Gastrocnemius medialis (tissue), 4 donors: ENCODE data around the gene ITPR2. TPM values are rescaled to one million over a fixed set of nuclear protein-coding genes. Genes with fewer than 3 reads are reported as not detected.
A peak's percentile ranks its signal among the peaks of the same experiment; 100 is the strongest.

ENCODE experiments used
- ATAC-seq, 2 donors: fragments of 150-250 bp; one replicate each; pipeline ENCODE4 v1.9.1; 2016
- DNase-seq, 2 donors: peaks; one replicate each; pipeline ENCODE4 v3.0.0-alpha.2; 2019
- H3K27ac ChIP-seq, 4 donors: fragments of 200-600 bp; sonication (generic); 1 replicate in 1 of 4; 2 replicates in 3 of 4; pipeline ENCODE4 v1.5.1; 2016 to 2018; ENCODE audit warnings: mild to moderate bottlenecking in 2 of 4, moderate library complexity in 1 of 4
- H3K27me3 ChIP-seq, 3 donors: fragments of 200-600 bp; sonication (generic) in 2 of 3; 1 replicate in 1 of 3; 2 replicates in 2 of 3; pipeline versions ENCODE4 v1.5.1 to v1.6.0; 2016 to 2019; ENCODE audit warnings: mild to moderate bottlenecking in 1 of 3, moderate library complexity in 1 of 3
- H3K36me3 ChIP-seq, 2 donors: fragments of 200-600 bp; sonication (generic) in 1 of 2; one replicate each; pipeline ENCODE4 v1.5.1; 2017 to 2018
- H3K4me1 ChIP-seq, 2 donors: fragments of 200-600 bp; sonication (generic) in 1 of 2; one replicate each; pipeline ENCODE4 v1.5.1; 2016 to 2017; ENCODE audit warnings: mild to moderate bottlenecking in 2 of 2
- H3K4me3 ChIP-seq, 4 donors: fragments of 200-600 bp; sonication (generic) in 3 of 4; 1 replicate in 1 of 4; 2 replicates in 3 of 4; pipeline ENCODE4 v1.5.1; 2016 to 2019; ENCODE audit warnings: mild to moderate bottlenecking in 2 of 4
- H3K9me3 ChIP-seq, 3 donors: fragments of 200-600 bp; sonication (generic) in 2 of 3; 1 replicate in 1 of 3; 2 replicates in 2 of 3; pipeline ENCODE4 v1.5.1; 2016 to 2019
- CTCF ChIP-seq, 5 experiments: fragments of 450-650 bp in 3 of 5; fragments of 200-600 bp in 2 of 5; sonication (generic) in 2 of 5; IDR thresholded peaks in 4 of 5; conservative IDR thresholded peaks in 1 of 5; 1 replicate in 4 of 5; 2 replicates in 1 of 5; pipeline ENCODE4 v1.5.1; 2016 to 2019; ENCODE audit warnings: antibody characterized with exemption in 5 of 5, mild to moderate bottlenecking in 3 of 5, moderate library complexity in 3 of 5
- POLR2A ChIP-seq, 2 donors: fragments of 450-650 bp; IDR thresholded peaks; one replicate each; pipeline ENCODE4 v1.6.1; 2017; ENCODE audit warnings: antibody characterized with exemption in 2 of 2, mild to moderate bottlenecking in 2 of 2, moderate library complexity in 2 of 2
- in situ Hi-C, 4 donors: fragments of 200-750 bp; cut with MboI; loops; one replicate each; pipeline versions ENCODE4 v1.15.0 to v1.8.0; 2017; ENCODE audit warnings: low sequenced_read_pairs in 4 of 4
- intact Hi-C: fragments of 100-400 bp; cut with DNase I; formaldehyde crosslinking; loops from one replicate; pipeline ENCODE4 v1.15.1; 2023; ENCODE audit warnings: low total_unique reads
- total RNA-seq, 4 donors: library from RNA; depleted of rRNA; stranded (reverse); fragments of >200 nt; gene quantifications; one replicate each; pipeline versions ENCODE4 v1.1.0 to v1.2.3, GENCODE V29; 2016

ITPR2 gene
- total RNA-seq, 4 donors from 2014 or later: 3.8 to 23.8 (median 4.1) TPM

- in situ Hi-C loops: no loop called here
- Histone ChIP-seq H3K9me3 (no peaks in the 10 kb centered on the region), H3K36me3 (no peaks in the 10 kb centered on the region), H3K27me3 (no peaks in the 10 kb centered on the region), H3K4me3 (no peak overlapping the region), H3K27ac (no peak overlapping the region), H3K4me1 (peaks cover 0 to 4% of the 10 kb centered on the region in 2 donors)
- intact Hi-C loops: no loop called here
- no peak for TF ChIP-seq CTCF (IDR thresholded peaks at IDR 0.05 in 4 of 5, conservative IDR thresholded peaks at IDR 0.05 in 1 of 5)
- no peak for TF ChIP-seq POLR2A (IDR thresholded peaks at IDR 0.05)
- DNase-seq (no peak), ATAC-seq (no peak)
Observed at GRCh38 chr12:26530461-26530860, 302.5 kb downstream of the ITPR2 start.

GRCh38 chr12:26528943-26529342 is 304.1 kb downstream of the ITPR2 start:
- no peak for DNase-seq
- in situ Hi-C loops (loop anchor here in 1 of 4 donors (10.0 kb wide), 1 partner anchor 414 kb away; no protein-coding TSS in a partner anchor), intact Hi-C loops (no loop called here)
- Histone ChIP-seq H3K36me3 (no peaks in the 10 kb centered on the region), H3K4me3 (no peak overlapping the region), H3K4me1 (peaks cover 0 to 7% of the 10 kb centered on the region in 2 donors), H3K27ac (peak overlapping the region in 3 of 4 donors; percentile 2 to 8 (median 8)), H3K27me3 (no peaks in the 10 kb centered on the region), H3K9me3 (no peaks in the 10 kb centered on the region)
- no peak for TF ChIP-seq POLR2A (IDR thresholded peaks at IDR 0.05)
- TF ChIP-seq CTCF (IDR thresholded peaks at IDR 0.05 in 4 of 5, conservative IDR thresholded peaks at IDR 0.05 in 1 of 5): no peak
- ATAC-seq: peak; percentile 72 to 83

- Histone ChIP-seq H3K36me3 (no peaks in the 10 kb centered on the region), H3K4me1 (peaks cover 0 to 14% of the 10 kb centered on the region in 2 donors), H3K27ac (no peak overlapping the region), H3K27me3 (no peaks in the 10 kb centered on the region), H3K9me3 (no peaks in the 10 kb centered on the region), H3K4me3 (no peak overlapping the region)
- intact Hi-C loops: no loop called here
- in situ Hi-C loops: loop anchor here in 1 of 4 donors (10.0 kb wide), 1 partner anchor 413 kb away; no protein-coding TSS in a partner anchor
- ATAC-seq (no peak), DNase-seq (no peak)
- no peak for TF ChIP-seq CTCF (IDR thresholded peaks at IDR 0.05 in 4 of 5, conservative IDR thresholded peaks at IDR 0.05 in 1 of 5)
- TF ChIP-seq POLR2A (IDR thresholded peaks at IDR 0.05): no peak
Observed at GRCh38 chr12:26527682-26528081, 305.3 kb downstream of the ITPR2 start.

- no peaks in the 10 kb centered on the region for H3K36me3 ChIP-seq
- TF ChIP-seq POLR2A (IDR thresholded peaks at IDR 0.05): no peak
- peak; percentile 32 to 55 (median 36) for TF ChIP-seq CTCF (IDR thresholded peaks at IDR 0.05 in 4 of 5, conservative IDR thresholded peaks at IDR 0.05 in 1 of 5)
- H3K27ac ChIP-seq: no peak overlapping the region
- H3K9me3 ChIP-seq: no peaks in the 10 kb centered on the region
- H3K27me3 ChIP-seq: no peaks in the 10 kb centered on the region
- peaks cover 0 to 14% of the 10 kb centered on the region in 2 donors for H3K4me1 ChIP-seq
- intact Hi-C loops (loop anchor here (5.0 kb wide), 1 partner anchor 428 kb away; no protein-coding TSS in a partner anchor), in situ Hi-C loops (loop anchor here in 1 of 4 donors (10.0 kb wide), 1 partner anchor 410 kb away; no protein-coding TSS in a partner anchor)
- no peak overlapping the region for H3K4me3 ChIP-seq
- DNase-seq (peak in 1 of 2 donors; percentile 20), ATAC-seq (no peak)
Observed at GRCh38 chr12:26524862-26525465, 308.0 kb downstream of the ITPR2 start.
